NCI-H2029 (cell line): ENCODE results near the gene SLC19A1.

ENCODE experiments used
- DNase-seq: peaks from one replicate; lab custom pipeline; 2025; lab: John Stamatoyannopoulos, UW

Gene SLC19A1

DNA sequence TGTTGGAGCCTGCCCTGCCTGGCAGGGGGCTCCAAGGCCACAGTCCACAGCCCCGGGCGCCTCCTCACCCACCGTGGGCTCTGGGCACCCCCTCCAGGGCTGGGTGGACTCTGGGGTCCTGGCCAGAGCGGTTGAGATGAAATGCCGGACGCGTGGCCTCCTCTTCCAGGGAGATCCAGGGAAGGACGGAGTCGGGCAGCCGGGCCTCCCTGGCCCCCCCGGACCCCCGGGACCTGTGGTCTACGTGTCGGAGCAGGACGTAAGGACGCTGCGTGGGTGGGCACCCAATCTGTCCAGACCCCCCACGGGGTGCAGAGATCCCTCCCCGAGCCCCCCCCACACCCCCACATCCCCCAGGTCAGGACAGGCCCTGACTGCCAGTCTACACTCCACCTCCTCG lies 51.2 kb downstream of the SLC19A1 start:
- DNase-seq = no peak

DNA sequence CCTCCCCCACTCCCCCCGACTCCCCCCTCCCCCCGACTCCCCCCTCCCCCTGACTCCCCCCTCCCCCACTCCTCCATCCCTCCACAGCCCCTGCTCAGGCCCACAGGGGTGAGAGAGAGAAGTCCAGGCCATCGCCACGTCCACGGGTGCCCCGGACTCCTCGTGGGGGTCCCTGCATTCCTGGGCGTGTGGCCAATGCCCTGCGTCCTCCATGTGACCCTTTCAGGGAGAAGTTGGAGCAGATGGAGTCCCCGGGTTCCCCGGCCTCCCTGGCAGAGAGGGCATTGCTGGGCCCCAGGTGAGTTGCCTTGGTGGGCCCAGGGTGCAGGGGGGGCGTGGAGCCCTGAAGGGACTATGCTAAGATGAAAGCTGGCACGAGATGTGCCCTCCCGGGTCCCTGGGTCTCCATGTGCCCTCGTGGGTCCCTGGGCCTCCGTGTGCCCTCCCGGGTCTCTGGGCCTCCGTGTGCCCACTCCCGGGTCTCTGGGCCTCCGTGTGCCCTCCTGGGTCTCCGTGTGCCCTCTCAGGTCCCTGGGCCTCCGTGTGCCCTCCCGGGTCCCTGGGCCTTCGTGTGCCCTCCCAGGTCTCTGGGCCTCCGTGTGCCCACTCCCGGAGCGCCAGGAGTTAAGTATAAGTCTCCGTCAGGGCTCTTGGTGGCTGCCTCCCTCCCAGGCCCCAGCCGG lies 52.0 kb downstream of the SLC19A1 start:
- no peak for DNase-seq

DNA sequence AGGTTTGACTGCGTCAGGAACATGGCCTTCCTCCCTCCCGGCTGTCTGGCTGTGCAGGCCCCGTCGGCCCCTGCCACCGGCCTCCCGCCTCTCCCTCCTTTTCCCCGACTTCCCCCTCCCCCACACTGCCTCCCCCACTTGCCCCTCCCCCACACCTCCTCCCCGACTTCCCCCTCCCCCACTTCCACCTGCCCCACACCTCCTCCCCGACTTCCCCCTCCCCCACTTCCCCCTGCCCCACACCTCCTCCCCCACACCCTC lies 52.6 kb downstream of the SLC19A1 start:
- no peak for DNase-seq

DNA sequence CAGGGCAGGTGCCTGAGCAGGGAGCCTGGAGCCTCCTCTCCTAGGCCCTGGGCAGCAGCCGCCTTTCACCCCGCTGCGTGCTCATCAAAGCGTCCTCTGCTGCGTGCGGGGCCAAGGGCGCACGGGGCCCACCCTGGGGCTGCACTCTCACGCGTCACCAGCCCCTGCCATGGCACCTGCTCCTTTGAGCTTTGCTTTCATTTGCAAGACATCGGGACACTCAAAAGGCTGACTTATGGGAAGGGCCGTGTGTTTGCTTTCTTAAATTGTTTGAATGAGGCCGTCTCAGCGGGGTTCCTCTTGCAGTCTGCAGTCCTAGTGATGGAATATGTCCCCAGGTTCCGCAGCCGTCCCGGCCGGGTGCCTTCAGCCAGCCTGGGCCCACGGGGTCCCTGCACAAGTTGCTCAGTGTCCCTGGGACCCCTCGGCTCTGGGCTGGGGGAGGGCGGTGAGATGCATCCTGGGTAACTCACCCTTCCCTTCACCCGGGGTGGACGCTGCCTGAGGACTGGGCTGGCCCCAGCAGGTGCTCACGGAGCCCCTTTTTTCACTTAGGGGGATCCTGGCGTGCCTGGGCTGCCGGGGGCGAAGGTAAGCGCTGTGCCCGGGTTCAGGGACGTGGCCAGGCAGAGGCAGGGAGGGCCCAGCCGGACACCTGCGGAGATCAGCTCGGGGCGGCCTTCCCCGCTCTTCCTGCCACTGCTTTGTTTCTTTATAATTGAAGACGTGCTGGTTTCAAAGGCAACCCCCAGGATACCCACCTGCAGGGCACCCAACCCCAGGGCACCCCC lies 53.1 kb downstream of the SLC19A1 start:
- DNase-seq = no peak

DNA sequence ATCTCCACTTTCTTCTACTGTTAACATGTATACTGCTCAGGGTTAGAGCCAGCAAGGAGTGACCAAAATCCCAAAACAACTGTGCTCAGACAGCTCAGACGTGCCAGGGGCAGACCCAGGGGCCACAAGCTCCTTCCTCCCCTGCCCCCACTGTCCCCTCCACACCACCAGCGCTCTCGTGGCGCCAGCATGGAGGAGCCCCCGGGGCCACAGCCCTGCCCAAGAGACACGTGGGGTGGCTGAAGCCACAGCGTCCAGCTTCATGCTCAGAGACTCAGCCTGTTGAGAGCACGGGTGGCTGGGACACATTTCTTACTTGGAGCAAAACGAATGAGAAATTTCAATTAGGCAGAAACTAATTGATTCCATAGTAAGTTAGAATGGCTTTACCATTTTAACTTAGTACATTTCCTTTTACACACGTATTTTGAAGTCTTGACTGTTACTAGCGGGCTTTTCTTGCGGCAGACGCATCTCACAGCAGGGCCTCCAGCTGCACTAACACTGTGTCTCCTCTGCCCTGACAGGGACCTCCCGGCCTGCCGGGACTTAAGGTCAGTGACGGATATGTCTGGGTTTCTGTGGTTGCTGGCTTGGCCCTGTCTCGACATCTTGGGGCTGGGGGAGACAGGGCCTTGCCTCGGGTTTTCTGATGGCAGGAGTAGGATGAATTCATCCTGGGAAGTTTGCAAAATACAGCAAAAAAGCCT lies 54.2 kb downstream of the SLC19A1 start:
- no peak for DNase-seq

DNA sequence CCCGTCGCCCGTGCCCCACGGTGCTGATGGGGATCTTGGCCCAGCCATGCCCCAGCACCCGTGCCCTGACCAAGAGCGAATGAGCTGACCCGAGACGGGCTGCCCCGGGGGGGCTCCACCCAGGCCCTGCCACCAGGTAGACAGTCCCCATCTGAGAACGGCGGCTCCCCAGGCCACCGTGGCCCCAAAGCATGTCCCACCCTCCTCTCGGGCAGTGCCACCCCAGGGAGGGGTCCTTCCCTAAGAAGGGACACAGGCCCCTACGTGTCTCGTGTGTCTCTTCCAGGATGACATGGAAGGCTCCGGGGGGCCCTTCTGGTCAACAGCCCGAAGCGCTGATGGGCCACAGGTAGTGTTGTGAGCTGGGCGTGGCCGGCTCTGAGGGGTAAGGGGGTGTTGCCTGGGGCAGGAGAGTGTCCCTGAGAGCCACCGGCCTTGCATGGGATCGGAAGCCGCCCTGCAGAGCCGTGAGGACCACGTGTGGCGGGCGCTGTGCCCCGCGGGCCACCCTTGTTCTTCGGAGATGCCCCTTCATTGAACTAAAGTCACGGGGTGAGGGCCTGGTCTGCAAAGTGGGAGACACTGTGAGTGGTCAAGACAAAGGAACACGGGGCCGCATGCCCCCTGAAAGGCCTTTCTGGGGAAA lies 55.0 kb downstream of the SLC19A1 start:
- DNase-seq = no peak

DNA sequence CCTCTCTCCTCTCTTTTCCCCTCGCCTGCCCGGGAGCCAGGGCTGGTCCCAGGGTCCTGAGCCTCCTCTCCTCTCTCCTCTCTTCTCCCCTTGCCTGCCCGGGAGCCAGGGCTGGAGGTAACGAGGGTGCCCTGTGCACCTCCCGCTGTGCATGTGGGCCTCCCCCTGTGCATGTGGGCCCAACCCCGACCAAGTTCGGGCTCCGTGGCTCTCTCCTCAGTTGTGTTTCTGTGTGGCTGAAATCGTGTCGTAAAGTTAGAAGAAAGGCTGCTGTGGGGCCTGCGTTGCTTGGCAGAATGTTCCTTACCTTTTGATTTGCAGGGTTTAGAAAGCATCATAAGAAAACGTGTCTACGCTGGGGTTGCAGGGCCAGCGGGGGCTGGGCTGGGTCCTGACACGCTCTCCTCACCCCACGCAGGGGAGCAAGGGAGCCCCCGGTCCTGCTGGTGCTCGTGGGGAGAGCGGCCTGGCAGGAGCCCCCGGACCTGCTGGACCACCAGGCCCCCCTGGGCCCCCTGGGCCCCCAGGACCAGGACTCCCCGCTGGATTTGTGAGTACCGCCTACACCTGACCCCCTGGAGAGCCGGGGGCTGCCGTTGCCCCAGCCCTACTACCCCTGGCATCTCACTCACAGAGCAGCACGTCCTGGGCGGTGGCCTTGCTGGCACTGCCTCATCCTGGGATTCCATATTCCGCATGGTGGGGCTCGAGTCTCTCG lies 55.6 kb downstream of the SLC19A1 start:
- no peak for DNase-seq

DNA sequence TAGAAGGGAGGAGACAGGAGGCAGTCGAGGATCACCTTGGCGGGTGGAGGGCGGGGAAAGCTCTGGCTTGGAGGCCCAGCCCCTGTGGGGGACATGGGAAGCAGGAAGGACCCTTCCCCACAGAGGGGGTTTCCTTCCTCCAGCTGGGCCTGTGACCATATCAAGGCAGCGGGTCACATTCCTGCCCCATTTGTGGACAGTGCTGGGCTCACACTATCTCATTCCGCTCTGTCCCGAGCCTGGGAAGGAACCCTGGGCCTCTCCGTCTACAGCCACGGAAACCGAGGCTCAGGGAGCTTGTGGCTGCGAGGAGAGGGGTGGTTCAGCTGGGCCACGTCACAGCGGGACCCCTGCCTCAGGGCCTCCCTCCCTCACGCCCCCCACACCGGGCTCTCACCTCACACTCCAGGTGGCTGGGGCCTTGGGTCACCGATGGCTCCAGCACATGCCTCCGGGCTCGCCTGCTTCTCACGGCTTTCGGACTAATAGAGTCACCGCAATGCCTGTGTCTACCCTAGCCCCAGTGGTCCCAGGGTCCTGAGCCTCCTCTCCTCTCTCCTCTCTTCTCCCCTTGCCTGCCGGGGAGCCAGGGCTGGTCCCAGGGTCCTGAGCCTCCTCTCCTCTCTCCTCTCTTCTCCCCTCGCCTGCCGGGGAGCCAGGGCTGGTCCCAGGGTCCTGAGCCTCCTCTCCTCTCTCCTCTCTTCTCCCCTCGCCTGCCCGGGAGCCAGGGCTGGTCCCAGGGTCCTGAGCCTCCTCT lies 56.4 kb downstream of the SLC19A1 start:
- no peak for DNase-seq

DNA sequence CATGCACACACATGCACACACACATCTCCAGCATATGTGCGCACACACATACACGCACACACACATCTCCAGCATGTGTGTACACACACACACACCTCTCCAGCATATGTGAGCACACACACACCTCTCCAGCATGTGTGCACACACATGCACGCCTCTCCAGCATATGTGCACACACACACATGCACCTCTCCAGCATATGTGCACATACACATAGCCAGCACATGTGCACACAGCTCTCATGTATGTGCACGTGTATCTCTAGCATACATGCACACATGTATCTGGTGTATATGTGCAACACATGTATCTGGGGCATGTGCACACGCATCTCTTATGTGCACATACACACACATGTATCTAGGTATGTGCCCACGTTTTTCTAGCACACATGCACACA lies 57.9 kb downstream of the SLC19A1 start:
- DNase-seq = no peak

DNA sequence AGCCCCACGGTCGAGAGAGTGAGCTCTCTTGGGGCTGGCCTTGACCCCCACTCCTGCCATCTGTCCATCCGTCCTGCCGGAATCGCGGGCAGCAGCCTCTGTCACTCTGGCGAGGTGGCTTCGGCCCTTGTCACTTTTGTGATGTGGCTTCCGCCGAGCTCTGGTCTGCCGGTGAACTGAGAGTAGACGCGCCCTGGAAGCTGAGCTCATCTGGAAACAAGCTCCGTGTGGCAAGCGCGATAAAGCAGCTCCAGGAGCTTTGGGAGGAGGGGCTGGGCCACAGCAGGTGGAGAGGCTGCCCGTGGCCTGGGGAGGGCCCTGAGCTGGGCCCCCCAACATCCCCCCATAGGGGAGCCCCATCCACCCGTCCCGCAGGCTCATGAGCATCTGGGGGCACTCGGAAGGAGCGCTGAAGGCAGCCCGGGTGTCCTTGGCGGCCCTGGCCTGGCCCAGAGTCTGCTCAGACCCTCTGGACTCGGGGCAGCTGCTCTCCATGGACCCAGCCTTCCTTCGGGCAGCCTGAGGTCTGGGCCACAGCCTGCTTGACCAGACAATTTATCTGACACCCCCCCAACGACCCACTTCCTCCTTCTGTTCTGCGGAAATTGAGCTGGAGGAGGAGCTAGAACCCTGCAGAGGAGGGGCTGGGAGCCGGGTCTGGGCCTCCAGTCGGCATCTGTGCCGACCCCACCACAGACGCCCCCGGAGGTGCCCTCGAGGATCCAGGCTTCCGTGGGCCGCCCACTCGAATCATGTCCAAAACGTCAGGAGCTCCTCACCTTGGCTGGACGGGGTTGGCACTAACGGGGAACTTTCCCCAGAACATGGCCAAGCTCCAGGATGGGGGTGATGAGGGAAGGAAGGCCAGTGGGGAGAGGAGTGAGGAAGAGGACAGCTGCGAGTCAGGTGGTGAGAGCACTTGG lies 59.1 kb downstream of the SLC19A1 start:
- DNase-seq = no peak

DNA sequence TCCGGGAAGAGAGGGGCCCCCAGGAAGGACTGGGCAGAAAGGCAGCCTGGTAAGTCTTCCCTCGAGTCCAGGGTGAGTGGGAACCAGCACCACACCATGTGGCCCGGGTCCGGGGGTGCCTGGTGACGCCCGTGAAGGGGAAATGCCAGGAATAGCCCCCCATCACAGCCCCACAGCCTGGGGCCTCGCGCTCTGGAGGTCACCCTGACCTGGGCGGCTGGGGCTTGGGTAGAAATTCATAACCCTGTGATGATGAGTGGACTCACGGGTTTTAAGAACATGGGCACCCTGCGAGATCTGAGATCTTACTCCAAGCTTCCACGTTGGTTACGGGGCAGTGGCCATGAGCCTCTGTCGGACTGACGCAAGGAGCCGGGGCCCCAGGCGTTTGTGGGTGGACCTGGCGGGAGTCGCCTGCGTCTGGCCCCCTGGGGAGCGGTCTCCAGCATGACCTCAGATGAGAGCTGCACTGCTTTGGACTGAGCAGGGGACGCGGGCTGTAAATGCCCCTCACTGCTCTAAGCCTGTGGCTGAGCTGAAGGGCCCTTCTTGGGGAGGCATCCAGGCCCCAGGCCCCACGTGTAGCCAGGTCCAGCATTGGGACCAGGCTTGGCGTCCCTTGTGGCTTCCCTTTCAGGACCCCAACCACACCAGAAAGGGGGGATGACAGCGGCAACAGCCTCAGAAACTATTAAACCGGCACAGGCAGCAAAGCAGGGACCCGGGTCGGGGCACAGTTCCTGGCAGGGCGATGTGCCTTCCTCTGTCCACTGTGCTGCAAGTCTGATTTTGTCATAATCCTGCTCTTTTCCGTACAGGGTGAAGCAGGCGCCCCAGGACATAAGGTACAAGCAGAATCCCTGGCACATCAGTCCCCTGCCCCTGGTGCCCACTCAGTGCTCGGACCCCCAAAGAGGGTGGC lies 60.0 kb downstream of the SLC19A1 start:
- no peak for DNase-seq

DNA sequence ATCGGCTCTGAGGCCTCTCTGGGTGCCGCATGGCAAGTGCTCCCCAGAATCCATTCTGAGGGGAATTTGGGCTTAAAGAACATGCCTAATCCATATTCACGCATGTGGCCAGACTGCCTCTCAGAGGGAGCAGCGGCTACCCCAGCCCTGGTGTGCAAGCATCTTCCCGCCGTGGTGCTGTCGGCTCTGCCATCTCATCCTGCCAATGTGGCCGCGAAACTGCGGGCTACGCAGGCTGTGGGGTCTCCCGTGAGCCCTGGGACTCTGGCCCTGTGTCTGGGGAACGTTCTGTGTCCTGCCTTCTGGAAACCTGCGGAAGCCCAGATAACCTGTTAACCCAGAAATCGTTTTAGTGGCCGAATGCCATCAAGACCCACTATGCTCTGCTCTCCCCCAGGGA lies 60.7 kb downstream of the SLC19A1 start:
- no peak for DNase-seq

DNA sequence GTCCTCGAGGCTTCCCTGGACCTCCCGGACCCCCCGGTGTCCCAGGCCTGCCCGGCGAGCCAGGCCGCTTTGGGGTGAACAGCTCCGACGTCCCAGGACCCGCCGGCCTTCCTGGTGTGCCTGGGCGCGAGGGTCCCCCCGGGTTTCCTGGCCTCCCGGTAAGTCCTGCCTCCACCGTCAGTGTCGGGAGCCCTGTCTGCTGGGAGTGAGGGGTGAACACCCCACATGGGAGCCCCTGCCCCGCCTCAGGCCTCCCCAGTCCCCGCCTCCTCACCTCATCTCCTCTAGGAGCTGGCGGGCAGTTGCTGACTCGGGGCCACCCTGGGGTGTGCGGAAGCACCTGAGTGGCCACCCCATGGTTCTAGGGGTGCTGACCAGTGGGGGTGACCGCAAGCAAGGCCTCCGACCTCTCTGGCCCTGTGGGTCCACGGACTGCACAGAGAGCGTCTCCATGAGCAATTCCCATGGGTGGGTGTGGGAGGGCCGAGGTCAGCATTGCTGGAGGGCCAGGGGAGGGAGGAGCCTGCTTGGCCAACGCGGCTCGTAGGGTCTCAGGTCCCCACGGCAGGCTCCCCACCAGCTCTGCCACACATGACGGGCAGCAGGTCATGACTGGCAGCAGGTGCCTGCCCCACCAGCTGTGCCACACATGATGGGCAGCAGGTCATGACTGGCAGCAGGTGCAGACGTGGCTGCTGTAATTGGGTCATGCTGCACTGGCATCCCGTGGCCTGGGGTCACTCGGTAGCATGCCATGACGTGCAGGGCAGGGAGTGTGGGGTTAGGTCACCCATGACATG lies 61.3 kb downstream of the SLC19A1 start:
- no peak for DNase-seq

DNA sequence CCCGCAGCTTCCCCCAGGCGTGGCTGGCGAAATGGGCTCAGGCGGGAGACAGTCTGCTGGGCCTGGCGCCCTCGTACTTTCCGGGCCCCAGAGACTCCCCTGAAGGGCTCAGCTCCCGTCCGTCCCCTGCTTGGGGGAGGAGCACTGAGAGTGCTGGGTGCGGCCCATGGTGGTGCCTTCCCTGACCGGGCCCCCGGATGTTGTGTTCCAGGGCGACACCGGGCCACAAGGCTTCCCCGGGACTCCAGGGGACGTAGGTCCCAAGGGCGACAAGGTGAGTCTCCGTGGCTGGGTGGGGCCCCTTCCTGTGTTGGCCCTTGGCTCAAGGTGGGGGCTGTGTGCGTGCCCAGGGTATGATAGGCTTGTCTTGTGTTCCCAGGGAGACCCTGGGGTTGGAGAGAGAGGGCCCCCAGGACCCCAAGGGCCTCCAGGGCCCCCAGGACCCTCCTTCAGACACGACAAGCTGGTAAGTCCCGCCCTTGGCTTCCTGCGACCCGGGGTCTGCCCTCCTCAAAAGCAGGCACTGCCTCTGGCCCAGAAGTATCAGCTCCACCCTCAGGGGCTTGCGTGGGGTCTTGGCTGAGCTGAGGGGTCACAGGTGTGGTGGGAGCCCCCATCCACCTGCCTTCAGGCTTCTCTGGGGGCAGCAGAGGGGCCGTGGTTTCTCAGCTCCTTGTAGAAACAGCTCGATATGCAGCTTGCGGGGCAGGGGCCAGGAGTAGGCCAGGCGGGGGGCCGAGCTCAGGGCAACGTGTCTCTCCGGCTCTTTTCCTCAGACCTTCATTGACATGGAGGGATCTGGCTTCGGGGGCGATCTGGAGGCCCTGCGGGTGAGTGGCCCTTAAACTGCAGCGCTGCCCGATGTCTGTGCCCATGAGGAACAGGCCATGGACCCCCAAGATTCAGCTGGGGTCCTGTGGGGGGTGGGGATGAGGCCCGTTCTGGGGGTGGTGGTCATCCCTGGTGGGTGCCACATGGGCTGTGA lies 62.3 kb downstream of the SLC19A1 start:
- no peak for DNase-seq

DNA sequence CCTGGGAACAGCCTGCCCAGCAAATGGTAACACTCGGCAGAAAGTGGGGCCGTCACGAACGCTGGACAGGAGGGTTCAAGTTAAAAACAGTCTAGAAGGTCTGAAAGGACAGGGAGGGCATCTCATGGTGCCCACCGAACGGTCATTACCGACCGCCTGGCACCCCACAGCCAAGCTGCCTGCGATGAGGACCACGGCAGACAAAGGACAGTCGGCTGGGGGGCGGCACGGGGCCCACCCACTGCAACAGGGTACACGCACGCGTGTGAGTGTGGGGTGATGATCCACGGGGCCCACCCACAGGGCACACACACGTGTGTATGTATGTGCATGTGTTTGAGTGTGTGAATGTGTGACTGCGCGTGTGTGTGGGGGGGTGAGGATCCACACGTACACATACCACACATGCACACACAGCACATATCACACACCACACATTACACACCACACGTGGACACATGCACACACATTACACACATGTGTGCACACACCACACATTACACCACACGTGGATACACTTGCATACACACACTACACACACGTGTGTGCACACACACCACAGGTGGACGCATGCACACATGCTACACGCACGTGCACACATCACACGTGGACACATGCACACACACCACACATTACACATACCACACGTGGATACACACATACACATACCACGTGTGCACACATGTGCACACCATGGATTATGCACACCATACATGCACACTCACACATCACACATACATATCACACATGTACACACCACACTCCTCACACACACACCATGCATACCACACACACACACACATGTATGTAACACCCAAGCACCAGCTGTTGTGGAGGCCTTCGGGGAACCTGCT lies 63.2 kb downstream of the SLC19A1 start:
- DNase-seq = no peak

DNA sequence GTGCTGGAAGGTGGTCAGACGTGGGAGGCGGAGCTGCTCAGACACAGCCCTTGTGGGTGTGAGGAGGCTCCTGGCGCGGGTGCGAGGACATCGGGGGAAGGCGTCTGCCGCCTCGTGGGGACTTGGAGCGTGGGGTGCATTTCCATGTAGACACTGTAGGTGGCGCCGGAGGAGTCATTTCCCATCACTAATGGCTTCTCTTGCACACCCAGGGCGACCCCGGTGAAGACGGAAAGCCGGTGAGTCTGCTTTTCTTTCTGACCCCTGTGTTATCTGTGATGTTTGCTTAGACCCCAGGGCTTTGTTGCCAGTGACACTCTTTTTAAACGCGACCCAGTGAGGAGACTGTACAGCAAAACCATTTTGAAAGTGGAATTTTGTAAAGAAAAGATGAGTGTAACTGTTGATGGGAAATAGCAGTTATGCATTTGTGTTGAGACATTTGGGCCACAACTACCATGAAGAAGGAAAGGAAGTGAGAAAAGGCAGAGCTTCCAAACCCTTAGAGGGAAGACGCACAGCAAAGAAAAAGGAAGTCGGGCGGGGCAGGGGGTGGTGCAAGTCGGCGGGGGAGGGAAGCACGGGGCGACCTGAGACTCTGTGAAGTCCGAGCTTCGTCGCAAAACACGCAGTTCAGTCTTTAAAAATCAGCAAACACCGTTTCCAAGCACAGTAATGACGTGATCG lies 64.0 kb downstream of the SLC19A1 start:
- no peak for DNase-seq
